GM10266 (cell line): ENCODE measurements around the gene RNF149.
A peak's percentile ranks its signal among the peaks of the same experiment; 100 is the strongest.
"Not testable (repeated sequence)": the region's sequence is repeated elsewhere in the genome, so short reads cannot be mapped to it uniquely, and the experiment has no call there.

ENCODE experiments used
- DNase-seq: peaks from one replicate; pipeline ENCODE4 v3.0.0; 2012; ENCODE audit errors: extremely low spot score
- CTCF ChIP-seq: IDR thresholded peaks from 2 replicates; pipeline ENCODE4 v1.5.1; 2012; ENCODE audit warnings: mild to moderate bottlenecking, low read depth; ENCODE audit not compliant: control insufficient read depth, insufficient read depth; ENCODE audit errors: missing control alignments

RNF149 gene

GRCh38 chr2:101258804-101259203 is 49.7 kb downstream of the RNF149 start:
- no peak for TF ChIP-seq CTCF

DNA sequence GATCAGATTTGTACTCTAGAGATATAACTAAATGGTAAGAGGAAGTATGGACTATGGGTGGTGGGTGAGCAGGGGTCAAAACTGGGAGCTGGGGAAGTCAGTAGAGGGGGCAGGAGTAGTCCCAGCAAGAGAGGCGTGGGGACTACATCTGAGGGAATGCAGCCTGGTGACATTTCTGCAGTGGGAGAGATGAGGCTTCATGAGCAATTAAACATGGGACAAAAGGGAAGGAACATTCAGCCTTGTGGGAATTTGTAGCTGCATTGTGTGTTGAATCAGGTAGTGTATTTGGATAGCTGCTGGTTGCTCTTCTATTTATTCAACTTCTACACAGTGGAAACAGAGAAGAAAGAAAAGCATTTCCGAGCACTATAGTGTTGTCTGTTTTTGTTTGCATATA is 52.2 kb downstream of the RNF149 start:
- no peak for TF ChIP-seq CTCF

More at GRCh38 chr2:101258804-101259203, 49.7 kb downstream of the RNF149 start:
- DNase-seq, result no peak

GRCh38 chr2:101255501-101255900 is 53.0 kb downstream of the RNF149 start:
- DNase-seq, result no peak
- no peak for TF ChIP-seq CTCF

More for the DNA sequence above, 52.2 kb downstream of the RNF149 start:
- no peak for DNase-seq

DNA sequence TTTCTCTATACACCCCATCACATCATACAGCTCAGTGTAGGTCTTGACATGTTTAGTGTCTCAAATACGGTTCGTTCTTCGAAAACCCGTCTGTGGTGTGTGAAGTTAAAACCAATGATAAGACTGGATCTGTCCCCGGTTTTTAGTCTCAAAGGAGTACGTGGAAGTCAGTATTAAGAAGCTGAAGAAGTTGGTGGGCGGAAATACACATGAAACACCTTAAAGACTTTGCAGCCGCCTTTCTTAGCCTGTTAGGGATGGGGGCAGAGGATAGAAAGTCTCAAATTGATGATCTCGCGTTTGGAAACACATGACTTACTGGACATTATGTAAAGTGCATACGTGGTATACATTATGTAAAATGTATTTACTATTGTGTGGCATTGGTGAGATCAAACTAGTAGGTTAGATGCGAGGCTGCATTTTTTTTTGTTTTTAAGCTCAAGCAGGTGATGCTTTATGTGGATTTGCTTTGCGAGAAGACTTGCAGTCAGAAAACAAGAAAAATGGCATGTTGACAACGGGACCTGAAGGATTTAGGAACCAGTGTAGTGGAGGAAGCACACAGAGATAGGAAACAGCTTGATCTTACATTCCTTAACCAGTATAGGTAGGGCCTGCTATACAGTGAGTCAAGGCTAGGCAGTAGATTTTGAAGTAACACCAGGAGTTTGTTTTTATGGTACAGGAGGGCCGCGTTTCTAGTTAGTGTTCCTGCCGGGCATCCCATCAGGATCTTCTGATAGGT is 54.6 kb downstream of the RNF149 start:
- no peak for TF ChIP-seq CTCF
- no peak for DNase-seq

DNA sequence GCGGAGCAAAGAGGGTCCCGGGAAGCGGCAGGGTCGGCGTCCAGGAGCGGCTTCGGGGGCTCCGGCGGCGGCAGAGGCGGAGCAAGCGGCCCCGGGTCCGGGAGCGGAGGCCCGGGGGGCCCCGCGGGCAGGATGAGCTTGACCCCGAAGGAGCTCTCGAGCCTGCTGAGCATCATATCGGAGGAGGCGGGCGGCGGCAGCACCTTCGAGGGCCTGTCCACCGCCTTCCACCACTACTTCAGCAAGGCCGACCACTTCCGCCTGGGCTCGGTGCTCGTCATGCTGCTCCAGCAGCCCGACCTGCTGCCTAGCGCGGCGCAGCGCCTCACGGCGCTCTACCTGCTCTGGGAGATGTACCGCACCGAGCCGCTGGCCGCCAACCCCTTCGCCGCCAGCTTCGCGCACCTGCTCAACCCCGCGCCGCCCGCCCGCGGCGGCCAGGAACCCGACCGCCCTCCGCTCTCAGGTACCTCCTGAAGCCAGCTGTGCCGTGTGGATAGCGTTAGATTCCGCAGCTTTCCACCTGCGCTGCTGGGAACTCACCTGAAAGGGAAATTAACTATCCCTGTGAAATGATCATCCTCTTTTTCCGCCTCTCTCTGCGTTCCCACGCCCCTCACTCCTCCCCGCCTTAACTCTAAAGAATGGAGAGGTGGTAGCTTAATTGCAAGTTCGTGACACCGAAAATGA is 55.3 kb downstream of the RNF149 start:
- DNase-seq, result peak; percentile 72
- TF ChIP-seq CTCF, result no peak

DNA sequence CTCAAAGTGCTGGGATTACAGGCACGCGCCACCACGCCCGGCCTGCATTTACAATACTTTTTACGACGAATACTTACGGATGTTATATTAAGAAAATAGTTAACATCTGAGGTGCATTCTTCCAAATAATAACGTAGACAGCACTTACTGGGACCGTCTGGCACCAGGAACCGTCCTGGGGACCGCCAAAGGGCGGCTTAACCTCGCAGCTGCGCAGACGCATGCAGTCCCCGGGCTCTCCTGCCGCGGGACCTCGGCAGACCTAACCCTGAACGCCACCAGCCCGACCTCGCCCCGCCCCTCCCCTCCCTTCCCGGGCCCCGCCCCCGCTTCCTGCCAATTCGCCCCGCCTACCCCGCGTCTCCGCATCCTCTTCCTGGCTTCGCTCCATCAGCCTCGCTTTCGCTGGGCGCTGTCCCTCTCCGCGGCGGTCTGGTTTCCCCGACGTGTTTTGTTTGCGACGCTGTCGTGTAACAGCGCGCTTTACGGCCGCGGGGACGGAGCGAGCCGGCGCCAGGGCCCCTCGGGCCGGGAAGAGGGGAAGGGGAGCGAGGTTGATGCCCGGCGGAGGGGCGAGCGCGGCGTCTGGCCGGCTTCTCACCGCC is 56.0 kb downstream of the RNF149 start, which contains the start of gene CNOT11:
Gene CNOT11 (plus strand): TSS at position 479 of the 605 bp plus-strand sequence. CDS start 79 bp downstream, at position 558.
- no peak for TF ChIP-seq CTCF
- peak; percentile 97 for DNase-seq

DNA sequence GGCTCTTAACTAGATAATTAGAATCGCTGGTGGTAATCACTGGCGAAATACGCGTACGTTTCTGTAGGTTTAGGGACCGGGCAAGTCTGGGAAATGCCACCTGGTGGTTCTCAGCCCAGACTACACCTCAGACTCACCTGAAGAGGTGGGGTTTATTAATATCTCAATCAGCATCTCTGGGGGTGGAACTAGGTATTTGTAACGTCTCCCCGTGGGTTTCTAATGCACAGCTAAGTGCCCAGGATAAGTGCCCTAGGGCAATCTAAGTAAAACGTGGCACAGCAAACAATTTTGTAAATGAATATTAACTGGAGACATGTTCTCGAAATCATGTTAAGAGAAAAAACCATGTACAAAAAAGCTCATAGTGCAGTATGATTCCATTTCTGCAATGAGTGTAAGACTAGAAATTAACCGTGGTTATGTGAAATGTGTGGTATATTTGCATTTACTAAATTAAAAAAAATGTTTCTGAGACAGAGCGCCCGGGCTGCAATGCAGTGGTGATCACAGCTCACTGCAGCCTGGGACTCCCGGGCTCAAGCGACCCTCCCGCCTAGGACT is 56.6 kb downstream of the RNF149 start:
- no peak for DNase-seq
- no peak for TF ChIP-seq CTCF

DNA sequence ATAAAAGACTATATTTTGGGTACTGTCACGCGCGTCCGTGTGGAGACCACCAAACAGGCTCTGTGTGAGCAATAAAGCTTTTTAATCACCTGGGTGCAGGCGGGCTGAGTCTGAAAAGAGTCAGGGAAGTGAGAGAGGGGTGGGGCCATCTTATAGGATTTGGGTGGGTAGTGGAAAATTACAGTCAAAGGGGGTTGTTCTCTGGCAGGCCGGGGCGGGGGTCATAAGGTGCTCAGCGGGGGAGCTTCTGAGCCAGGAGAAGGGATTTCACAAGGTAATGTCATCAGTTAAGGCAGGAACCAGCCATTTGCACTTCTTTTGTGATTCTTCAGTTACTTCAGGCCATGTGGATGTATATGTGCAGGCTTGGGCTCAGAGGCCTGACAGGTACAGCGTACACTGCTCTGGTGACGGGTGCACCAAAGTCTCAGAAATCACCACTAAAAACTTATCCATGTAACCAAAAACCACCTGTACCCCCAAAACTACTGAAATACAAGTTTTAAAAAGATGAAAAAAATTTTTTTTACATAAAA is 57.2 kb downstream of the RNF149 start:
- not testable (repeated sequence) for DNase-seq
